Measurements from ENCODE around the gene PLPPR4. TPM values are rescaled to one million over a fixed set of nuclear protein-coding genes. Genes with fewer than 3 reads are reported as not detected.
"Not testable (repeated sequence)": the region's sequence is repeated elsewhere in the genome, so short reads cannot be mapped to it uniquely, and the experiment has no call there.

The PLPPR4 gene
- total RNA-seq, 1 experiment from 2014 or later = not detected

- H3K4me1 ChIP-seq (ENCODE audit: low read length) = no peaks in the 10 kb centered on the region
- H3K9ac ChIP-seq (ENCODE audit: low read length) = no peak overlapping the region
- DNase-seq = no peak
- no peaks in the 10 kb centered on the region for H3K9me3 ChIP-seq (ENCODE audit: low read length)
- H3K9me2 ChIP-seq (replicated peaks; ENCODE audit: insufficient read depth, low read length) = no peaks in the 10 kb centered on the region
- no peaks in the 10 kb centered on the region for H3K79me2 ChIP-seq (ENCODE audit: low read length)
- H3K27me3 ChIP-seq (ENCODE audit: low read length) = no peaks in the 10 kb centered on the region
- no peak overlapping the region for H3K4me2 ChIP-seq (ENCODE audit: low read depth, low read length, poor library complexity, severe bottlenecking)
- no peaks in the 10 kb centered on the region for H3K36me3 ChIP-seq (ENCODE audit: insufficient read depth, low read length)
- no peak overlapping the region for H3K4me3 ChIP-seq (ENCODE audit: low read length)
- no peaks in the 10 kb centered on the region for H4K20me1 ChIP-seq (ENCODE audit: insufficient read depth, low read depth, low read length)
- no peak overlapping the region for H3K27ac ChIP-seq (ENCODE audit: low read length)
- H2AFZ ChIP-seq (ENCODE audit: low read length) = no peak overlapping the region
These were observed 13.0 kb upstream of the PLPPR4 start for GRCh38 chr1:99251308-99251707.

DNA sequence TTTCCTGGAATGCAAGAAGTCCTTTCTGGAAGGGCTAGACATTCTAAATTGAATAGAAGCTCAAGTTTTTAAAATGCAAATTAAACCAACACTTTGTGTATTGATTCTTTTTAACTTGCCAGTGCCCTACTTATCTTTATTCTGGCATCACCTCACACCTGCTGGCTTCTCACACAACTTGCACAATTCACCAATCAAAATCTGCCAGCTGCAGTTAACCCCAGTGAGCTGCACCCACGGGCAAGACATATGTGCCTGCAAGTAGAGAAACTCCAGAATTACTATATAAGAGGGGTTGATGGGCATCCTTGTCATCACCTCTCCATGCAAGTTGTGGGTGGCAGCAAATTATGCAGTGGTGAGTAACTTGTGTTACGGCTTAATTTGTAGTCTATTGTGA is 11.7 kb upstream of the PLPPR4 start:
- no peaks in the 10 kb centered on the region for H4K20me1 ChIP-seq (ENCODE audit: insufficient read depth, low read depth, low read length)
- no peak overlapping the region for H3K4me3 ChIP-seq (ENCODE audit: low read length)
- no peak overlapping the region for H3K9ac ChIP-seq (ENCODE audit: low read length)
- no peak for DNase-seq
- H3K79me2 ChIP-seq (ENCODE audit: low read length) = no peaks in the 10 kb centered on the region
- H3K4me1 ChIP-seq (ENCODE audit: low read length) = no peaks in the 10 kb centered on the region
- H3K9me3 ChIP-seq (ENCODE audit: low read length) = no peaks in the 10 kb centered on the region
- H3K36me3 ChIP-seq (ENCODE audit: insufficient read depth, low read length) = no peaks in the 10 kb centered on the region
- H3K27me3 ChIP-seq (ENCODE audit: low read length) = no peaks in the 10 kb centered on the region
- H3K27ac ChIP-seq (ENCODE audit: low read length) = no peak overlapping the region
- no peak overlapping the region for H3K4me2 ChIP-seq (ENCODE audit: low read depth, low read length, poor library complexity, severe bottlenecking)
- no peaks in the 10 kb centered on the region for H3K9me2 ChIP-seq (replicated peaks; ENCODE audit: insufficient read depth, low read length)
- H2AFZ ChIP-seq (ENCODE audit: low read length) = no peak overlapping the region

- H3K79me2 ChIP-seq (ENCODE audit: low read length); H3K27ac ChIP-seq (ENCODE audit: low read length); DNase-seq; H3K9me3 ChIP-seq (ENCODE audit: low read length); H3K4me3 ChIP-seq (ENCODE audit: low read length); H3K9ac ChIP-seq (ENCODE audit: low read length); H4K20me1 ChIP-seq (ENCODE audit: insufficient read depth, low read depth, low read length); H3K4me1 ChIP-seq (ENCODE audit: low read length); H3K36me3 ChIP-seq (ENCODE audit: insufficient read depth, low read length); H2AFZ ChIP-seq (ENCODE audit: low read length); H3K27me3 ChIP-seq (ENCODE audit: low read length); H3K9me2 ChIP-seq (replicated peaks; ENCODE audit: insufficient read depth, low read length); H3K4me2 ChIP-seq (ENCODE audit: low read depth, low read length, poor library complexity, severe bottlenecking): not testable (repeated sequence)
These were observed 3.9 kb upstream of the PLPPR4 start for GRCh38 chr1:99260402-99260801.

DNA sequence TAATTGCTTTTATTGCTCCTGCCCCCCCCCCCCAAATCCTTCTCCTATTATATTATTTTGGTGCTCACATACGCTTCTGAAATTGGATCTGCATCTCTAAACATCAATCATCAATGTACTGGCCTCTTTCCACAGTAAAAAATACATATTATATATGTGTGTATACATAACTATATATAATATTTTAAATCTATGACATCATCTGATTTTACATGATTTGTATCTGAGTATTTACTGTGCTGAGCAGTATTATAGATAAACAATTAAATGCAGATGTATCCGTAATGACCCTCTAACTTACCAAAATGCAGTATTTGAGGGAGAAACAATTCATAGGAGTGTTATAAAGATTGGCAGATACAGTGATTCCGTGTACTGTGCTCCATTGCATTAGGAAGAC is 832 bp downstream of the PLPPR4 start:
- H3K9me2 ChIP-seq (replicated peaks; ENCODE audit: insufficient read depth, low read length) = no peaks in the 10 kb centered on the region

DNA sequence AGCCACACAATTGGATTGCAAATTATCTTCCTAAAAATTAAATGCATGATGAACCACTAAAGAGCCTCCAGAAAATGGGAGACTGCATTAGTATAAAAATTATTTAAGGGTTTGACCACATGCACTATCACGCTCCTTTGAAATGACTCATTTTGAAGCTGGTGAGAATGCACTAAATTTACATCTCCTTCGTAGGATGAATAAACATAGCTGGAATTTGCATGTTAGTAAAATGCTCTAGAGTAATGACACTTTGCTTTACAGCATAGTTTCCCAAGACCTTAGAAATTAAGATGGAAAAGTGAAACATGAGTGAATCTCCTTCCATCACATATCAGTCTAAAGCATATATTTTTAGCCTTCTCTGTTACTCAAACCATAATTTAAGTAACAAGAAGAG is 2.4 kb downstream of the PLPPR4 start:
- DNase-seq = no peak
- no peaks in the 10 kb centered on the region for H3K9me3 ChIP-seq (ENCODE audit: low read length)
- no peaks in the 10 kb centered on the region for H4K20me1 ChIP-seq (ENCODE audit: insufficient read depth, low read depth, low read length)
- H3K9me2 ChIP-seq (replicated peaks; ENCODE audit: insufficient read depth, low read length) = no peaks in the 10 kb centered on the region
- H3K79me2 ChIP-seq (ENCODE audit: low read length) = no peaks in the 10 kb centered on the region
- no peaks in the 10 kb centered on the region for H3K4me1 ChIP-seq (ENCODE audit: low read length)
- no peak overlapping the region for H3K4me3 ChIP-seq (ENCODE audit: low read length)
- no peaks in the 10 kb centered on the region for H3K27me3 ChIP-seq (ENCODE audit: low read length)
- H3K4me2 ChIP-seq (ENCODE audit: low read depth, low read length, poor library complexity, severe bottlenecking) = no peak overlapping the region
- H3K36me3 ChIP-seq (ENCODE audit: insufficient read depth, low read length) = no peaks in the 10 kb centered on the region
- H2AFZ ChIP-seq (ENCODE audit: low read length) = no peak overlapping the region
- H3K27ac ChIP-seq (ENCODE audit: low read length) = no peak overlapping the region
- H3K9ac ChIP-seq (ENCODE audit: low read length) = no peak overlapping the region

More for the DNA sequence above, 832 bp downstream of the PLPPR4 start:
- no peak for DNase-seq
- H3K9me3 ChIP-seq (ENCODE audit: low read length) = no peaks in the 10 kb centered on the region
- no peaks in the 10 kb centered on the region for H3K27me3 ChIP-seq (ENCODE audit: low read length)
- no peak overlapping the region for H3K4me3 ChIP-seq (ENCODE audit: low read length)
- H3K79me2 ChIP-seq (ENCODE audit: low read length) = no peaks in the 10 kb centered on the region
- no peak overlapping the region for H3K4me2 ChIP-seq (ENCODE audit: low read depth, low read length, poor library complexity, severe bottlenecking)
- H3K9ac ChIP-seq (ENCODE audit: low read length) = no peak overlapping the region
- H3K36me3 ChIP-seq (ENCODE audit: insufficient read depth, low read length) = no peaks in the 10 kb centered on the region
- no peak overlapping the region for H3K27ac ChIP-seq (ENCODE audit: low read length)
- H3K4me1 ChIP-seq (ENCODE audit: low read length) = no peaks in the 10 kb centered on the region
- no peaks in the 10 kb centered on the region for H4K20me1 ChIP-seq (ENCODE audit: insufficient read depth, low read depth, low read length)
- H2AFZ ChIP-seq (ENCODE audit: low read length) = no peak overlapping the region

- H3K9me2 ChIP-seq (replicated peaks; ENCODE audit: insufficient read depth, low read length) = no peaks in the 10 kb centered on the region
- H3K4me3 ChIP-seq (ENCODE audit: low read length) = no peak overlapping the region
- no peak overlapping the region for H3K27ac ChIP-seq (ENCODE audit: low read length)
- no peaks in the 10 kb centered on the region for H3K79me2 ChIP-seq (ENCODE audit: low read length)
- H3K9ac ChIP-seq (ENCODE audit: low read length) = no peak overlapping the region
- no peak overlapping the region for H3K4me2 ChIP-seq (ENCODE audit: low read depth, low read length, poor library complexity, severe bottlenecking)
- no peaks in the 10 kb centered on the region for H3K36me3 ChIP-seq (ENCODE audit: insufficient read depth, low read length)
- H3K27me3 ChIP-seq (ENCODE audit: low read length) = no peaks in the 10 kb centered on the region
- no peaks in the 10 kb centered on the region for H3K9me3 ChIP-seq (ENCODE audit: low read length)
- no peaks in the 10 kb centered on the region for H3K4me1 ChIP-seq (ENCODE audit: low read length)
- DNase-seq = no peak
- H4K20me1 ChIP-seq (ENCODE audit: insufficient read depth, low read depth, low read length) = no peaks in the 10 kb centered on the region
- no peak overlapping the region for H2AFZ ChIP-seq (ENCODE audit: low read length)
These were observed 3.7 kb downstream of the PLPPR4 start for GRCh38 chr1:99268021-99268420.

DNA sequence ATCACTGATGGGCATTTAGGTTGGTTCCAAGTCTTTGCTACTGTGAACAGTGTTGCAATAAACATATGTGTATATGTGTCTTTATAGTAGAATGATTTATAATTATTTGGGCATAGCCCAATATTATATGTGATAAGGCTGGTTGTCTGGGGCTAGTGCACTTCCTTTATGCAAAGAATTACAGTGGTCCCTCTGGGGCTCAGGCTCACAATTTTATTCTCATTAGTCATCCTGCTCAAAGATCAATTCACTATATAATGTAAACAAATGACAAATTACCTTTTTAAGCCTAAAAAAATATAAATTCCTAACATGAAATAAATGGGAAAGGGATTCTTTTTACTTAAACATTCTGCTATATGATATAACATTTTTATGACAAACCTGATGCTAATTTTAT is 5.0 kb downstream of the PLPPR4 start:
- H3K27me3 ChIP-seq (ENCODE audit: low read length) = no peaks in the 10 kb centered on the region
- DNase-seq = no peak
- H3K4me1 ChIP-seq (ENCODE audit: low read length) = no peaks in the 10 kb centered on the region
- H3K4me2 ChIP-seq (ENCODE audit: low read depth, low read length, poor library complexity, severe bottlenecking) = no peak overlapping the region
- H3K4me3 ChIP-seq (ENCODE audit: low read length) = no peak overlapping the region
- no peak overlapping the region for H3K27ac ChIP-seq (ENCODE audit: low read length)
- H4K20me1 ChIP-seq (ENCODE audit: insufficient read depth, low read depth, low read length) = no peaks in the 10 kb centered on the region
- H3K36me3 ChIP-seq (ENCODE audit: insufficient read depth, low read length) = no peaks in the 10 kb centered on the region
- no peaks in the 10 kb centered on the region for H3K9me2 ChIP-seq (replicated peaks; ENCODE audit: insufficient read depth, low read length)
- H3K79me2 ChIP-seq (ENCODE audit: low read length) = no peaks in the 10 kb centered on the region
- H3K9ac ChIP-seq (ENCODE audit: low read length) = no peak overlapping the region
- H3K9me3 ChIP-seq (ENCODE audit: low read length) = peaks cover 3% of the 10 kb centered on the region; the same call in 1 of the 2 replicates
- no peak overlapping the region for H2AFZ ChIP-seq (ENCODE audit: low read length)

DNA sequence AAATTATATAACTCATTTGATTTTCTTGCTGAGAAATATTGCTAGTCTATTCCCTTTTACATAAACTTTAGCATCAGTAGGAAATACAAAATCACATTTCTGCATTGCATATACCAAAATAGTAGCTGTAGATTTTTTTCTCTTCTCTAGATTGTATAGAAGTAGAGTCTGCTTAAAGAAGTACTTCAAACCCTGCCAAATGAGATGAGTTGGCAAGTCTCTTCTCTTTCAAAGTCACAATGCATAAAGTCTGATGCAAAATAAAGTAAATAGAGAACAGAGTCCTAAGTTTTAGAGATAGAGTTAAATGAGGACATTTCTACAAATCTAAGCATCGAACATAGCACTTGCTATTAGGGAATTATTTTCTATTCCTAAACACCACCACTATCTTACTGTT is 6.4 kb downstream of the PLPPR4 start:
- Histone ChIP-seq H3K9ac (ENCODE audit: low read length) (no peak overlapping the region), H3K27ac (ENCODE audit: low read length) (no peak overlapping the region), H3K9me3 (ENCODE audit: low read length) (peaks cover 3% of the 10 kb centered on the region; the same call in 1 of the 2 replicates), H3K9me2 (replicated peaks; ENCODE audit: insufficient read depth, low read length) (no peaks in the 10 kb centered on the region), H4K20me1 (ENCODE audit: insufficient read depth, low read depth, low read length) (no peaks in the 10 kb centered on the region), H3K4me1 (ENCODE audit: low read length) (no peaks in the 10 kb centered on the region), H3K79me2 (ENCODE audit: low read length) (no peaks in the 10 kb centered on the region), H3K36me3 (ENCODE audit: insufficient read depth, low read length) (no peaks in the 10 kb centered on the region), H3K27me3 (ENCODE audit: low read length) (no peaks in the 10 kb centered on the region), H3K4me3 (ENCODE audit: low read length) (no peak overlapping the region), H2AFZ (ENCODE audit: low read length) (no peak overlapping the region), H3K4me2 (ENCODE audit: low read depth, low read length, poor library complexity, severe bottlenecking) (no peak overlapping the region)
- DNase-seq = no peak

- H3K27me3 ChIP-seq (ENCODE audit: low read length) = no peaks in the 10 kb centered on the region
- H3K4me1 ChIP-seq (ENCODE audit: low read length) = no peaks in the 10 kb centered on the region
- H3K9me2 ChIP-seq (replicated peaks; ENCODE audit: insufficient read depth, low read length) = no peaks in the 10 kb centered on the region
- peaks cover 3% of the 10 kb centered on the region; the same call in 1 of the 2 replicates for H3K9me3 ChIP-seq (ENCODE audit: low read length)
- no peak overlapping the region for H2AFZ ChIP-seq (ENCODE audit: low read length)
- H3K79me2 ChIP-seq (ENCODE audit: low read length) = no peaks in the 10 kb centered on the region
- H3K36me3 ChIP-seq (ENCODE audit: insufficient read depth, low read length) = no peaks in the 10 kb centered on the region
- no peak overlapping the region for H3K4me3 ChIP-seq (ENCODE audit: low read length)
- no peak overlapping the region for H3K9ac ChIP-seq (ENCODE audit: low read length)
- no peak overlapping the region for H3K27ac ChIP-seq (ENCODE audit: low read length)
- no peaks in the 10 kb centered on the region for H4K20me1 ChIP-seq (ENCODE audit: insufficient read depth, low read depth, low read length)
- no peak overlapping the region for H3K4me2 ChIP-seq (ENCODE audit: low read depth, low read length, poor library complexity, severe bottlenecking)
- DNase-seq = no peak
These were observed 7.0 kb downstream of the PLPPR4 start for GRCh38 chr1:99271249-99271648.

All from Karpas-422 (cell line).